NCI-H2227 treated with DMSO at 0.1 percent for 48 hours (cell line): ENCODE measurements around the gene MAP3K4.
"Not testable (repeated sequence)": the region's sequence is repeated elsewhere in the genome, so short reads cannot be mapped to it uniquely, and the experiment has no call there.

ENCODE experiments used
- DNase-seq: peaks from one replicate; lab custom pipeline; 2025; lab: John Stamatoyannopoulos, UW

Gene MAP3K4

GRCh38 chr6:160967833-160968232 lies 23.7 kb upstream of the MAP3K4 start:
- no peak for DNase-seq

GRCh38 chr6:160971171-160971570 lies 20.4 kb upstream of the MAP3K4 start:
- no peak for DNase-seq

DNA sequence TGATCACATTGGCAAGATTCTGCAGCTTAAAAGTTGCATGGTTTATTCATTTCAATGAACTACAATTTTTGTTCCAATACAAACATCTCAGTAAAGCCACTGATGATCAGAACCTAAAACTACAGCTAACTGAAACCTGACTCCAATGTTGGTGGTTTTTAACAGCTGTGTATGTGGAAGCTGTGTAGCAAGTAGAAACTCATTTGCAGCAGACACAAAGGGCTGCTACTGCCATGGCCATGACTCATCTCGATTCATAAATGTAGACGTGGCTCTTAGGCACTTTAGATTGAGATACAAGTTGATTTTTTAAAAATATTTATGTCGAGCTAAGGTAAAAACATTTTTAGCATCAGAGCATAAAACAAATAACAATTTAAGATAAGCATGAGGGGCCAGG lies 19.5 kb upstream of the MAP3K4 start:
- no peak for DNase-seq

- not testable (repeated sequence) for DNase-seq
Measured at GRCh38 chr6:160972594-160972993, 19.0 kb upstream of the MAP3K4 start.

DNA sequence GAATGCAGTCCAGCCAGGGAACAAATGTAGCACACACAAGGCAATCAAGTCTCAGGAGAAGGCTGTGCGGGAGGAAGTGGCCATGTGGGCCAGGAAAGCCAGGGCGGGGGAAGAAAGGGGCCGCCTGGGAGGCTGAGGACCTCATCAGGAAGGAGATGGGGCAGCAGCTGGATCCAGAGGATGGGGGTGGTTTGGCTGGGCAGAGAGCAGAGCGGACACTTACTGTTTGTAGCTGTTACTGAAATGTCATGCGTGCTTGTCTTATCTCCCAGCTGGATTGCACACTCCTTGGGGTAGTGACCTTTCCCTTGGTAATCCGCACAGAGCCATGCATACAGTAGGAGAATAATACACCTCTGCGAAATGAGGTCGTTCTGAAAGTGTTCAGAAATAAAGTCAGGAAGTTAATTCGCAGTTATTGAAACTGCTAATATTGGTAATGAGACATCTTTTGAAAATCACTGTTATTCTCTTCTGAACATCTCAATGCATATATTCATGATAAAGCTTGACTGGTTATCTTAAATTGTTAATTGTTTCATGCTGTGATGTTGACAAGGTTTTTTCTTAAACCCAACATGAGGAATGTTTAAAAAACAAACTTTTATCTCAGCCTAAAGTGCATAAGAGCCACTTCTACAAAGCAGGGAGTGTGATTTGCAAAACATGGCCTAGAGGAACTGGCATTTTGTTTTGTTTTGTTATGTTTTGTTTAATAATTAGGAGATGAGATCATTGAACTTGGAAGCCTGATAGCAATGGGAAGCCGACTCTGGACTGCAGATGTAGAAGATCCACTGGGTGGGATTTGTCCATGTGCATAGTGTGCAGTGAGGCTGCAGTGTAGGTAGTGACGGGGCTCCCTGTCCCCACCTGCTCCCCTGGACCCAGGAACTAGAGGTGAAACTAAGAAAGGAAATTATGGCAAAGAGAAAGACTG lies 18.0 kb upstream of the MAP3K4 start:
- no peak for DNase-seq

GRCh38 chr6:160974304-160974771 lies 17.2 kb upstream of the MAP3K4 start:
- no peak for DNase-seq

DNA sequence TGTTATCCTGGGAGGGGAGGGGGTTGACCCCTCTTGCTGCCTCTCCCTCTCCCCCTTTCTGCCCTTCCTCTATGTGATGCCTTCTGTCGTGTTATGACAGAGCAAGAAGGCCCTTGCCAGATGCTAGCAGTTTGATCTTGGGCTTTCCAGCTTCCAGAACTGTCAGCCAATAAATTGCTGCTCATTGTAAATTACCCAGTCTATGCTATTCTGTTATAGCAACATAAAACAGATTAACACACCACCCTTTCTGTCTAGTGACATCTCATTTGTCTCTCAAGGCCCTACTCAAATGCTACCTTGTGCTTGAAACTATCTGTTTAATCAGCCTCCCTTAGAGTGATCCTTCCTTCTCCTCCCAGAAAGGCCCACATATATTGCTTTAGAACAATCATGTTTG lies 16.4 kb upstream of the MAP3K4 start:
- no peak for DNase-seq

GRCh38 chr6:160975961-160976360 lies 15.6 kb upstream of the MAP3K4 start:
- DNase-seq = not testable (repeated sequence)

- no peak for DNase-seq
Measured at GRCh38 chr6:160978141-160978901, 13.2 kb upstream of the MAP3K4 start.

DNA sequence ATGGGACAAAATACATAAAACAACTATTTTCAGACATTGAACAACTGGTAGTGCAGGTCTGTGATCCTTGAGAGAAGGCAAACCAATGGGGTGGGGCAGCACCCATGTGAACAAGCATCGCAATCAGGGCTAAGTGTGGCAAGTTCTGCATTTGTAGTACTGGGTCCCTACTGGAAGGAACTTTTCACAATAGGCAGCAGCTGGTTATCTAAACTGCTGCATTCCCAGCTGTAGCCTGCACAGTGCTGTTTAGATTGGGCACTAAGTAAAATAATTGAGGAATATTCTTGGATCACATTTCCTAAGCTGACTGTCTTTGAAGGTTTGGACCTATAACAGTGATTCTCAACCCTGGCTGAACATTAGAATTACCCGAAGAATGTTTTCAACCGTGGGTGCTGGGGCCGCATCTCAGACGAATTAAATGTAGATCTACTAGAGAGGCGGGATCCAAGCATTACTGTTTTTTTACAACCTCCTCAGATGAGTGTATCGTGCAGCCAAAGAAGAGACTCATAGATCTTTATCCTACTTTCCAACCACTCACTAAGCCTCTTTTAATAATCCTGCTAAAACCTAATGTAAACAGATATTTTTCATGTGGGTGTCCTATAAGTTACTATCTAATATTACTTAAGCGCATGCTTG lies 12.4 kb upstream of the MAP3K4 start:
- no peak for DNase-seq

GRCh38 chr6:160983377-160983948 lies 8.1 kb upstream of the MAP3K4 start:
- DNase-seq = not testable (repeated sequence)

- no peak for DNase-seq
Measured at GRCh38 chr6:160986851-160987250, 4.7 kb upstream of the MAP3K4 start.

GRCh38 chr6:160987265-160987664 lies 4.3 kb upstream of the MAP3K4 start:
- DNase-seq = no peak

DNA sequence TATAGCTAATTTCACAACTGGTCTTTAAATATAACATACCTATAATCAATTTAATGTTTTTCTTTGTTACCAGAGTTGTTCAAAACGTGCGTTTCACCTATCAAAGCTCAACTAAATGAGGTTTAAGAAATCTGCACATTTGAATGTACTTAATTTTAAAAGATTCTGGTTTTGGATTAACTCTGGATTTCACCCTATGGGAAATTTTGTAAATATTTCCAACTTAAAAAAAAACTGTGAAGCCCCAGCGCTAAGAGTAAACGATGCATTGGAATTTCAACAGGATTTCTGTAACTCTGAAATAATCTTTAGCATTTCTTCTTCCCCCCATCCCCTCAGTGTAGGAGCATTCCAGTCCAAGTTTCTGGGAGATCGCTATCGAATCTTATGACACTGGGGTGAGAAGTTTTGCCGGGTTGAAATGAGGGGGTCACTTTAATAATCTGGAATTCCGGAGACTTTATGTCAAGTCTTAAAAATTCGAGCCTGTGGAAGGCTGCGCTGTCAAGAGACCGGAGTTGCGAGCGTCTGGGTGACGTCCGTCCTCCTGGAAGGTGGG lies 643 bp upstream of the MAP3K4 start:
- no peak for DNase-seq

DNA sequence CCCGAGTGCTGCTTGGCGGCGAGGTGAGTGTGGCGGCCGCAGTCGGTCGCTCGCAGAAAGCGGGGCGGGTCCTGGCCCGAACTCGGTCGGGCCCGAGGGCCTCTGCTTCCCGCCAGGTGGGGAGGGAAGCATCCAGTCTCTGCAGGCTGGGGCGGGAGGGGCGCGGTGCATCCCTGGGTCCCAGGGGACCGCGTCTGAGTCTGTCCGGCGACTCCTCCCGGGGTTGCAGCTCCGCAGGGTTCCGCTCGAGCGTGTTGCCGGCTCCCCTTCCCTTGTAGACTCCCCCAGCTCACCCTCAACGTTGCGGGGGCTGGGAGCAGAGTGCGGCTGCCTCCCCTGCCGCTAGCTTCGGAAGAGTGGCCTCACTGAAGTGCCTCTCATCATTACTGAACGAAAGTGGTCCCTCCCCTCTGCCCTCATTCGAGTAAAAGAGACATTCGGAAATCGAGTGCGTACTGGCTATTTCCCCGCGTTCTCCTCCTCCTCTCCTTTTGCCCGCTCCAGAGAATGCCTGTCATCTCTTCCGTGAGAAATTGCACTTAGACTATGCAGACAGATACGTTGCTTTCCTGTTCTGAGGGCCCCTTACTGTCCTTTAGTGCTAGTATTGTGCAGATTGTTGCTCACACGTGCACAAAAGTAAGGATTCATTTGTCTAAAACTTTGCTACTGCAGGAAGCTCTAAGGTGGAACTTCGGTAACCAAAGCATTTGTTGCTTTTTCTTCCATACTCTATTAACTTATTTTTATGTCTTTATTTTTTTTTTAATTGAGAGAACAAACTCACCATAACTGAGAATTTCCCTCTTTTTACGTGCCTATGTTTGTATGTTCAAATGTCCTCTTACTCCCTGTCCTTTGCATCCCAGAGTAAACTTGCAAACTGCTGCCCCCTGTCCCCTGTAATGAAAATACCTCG lies 751 bp downstream of the MAP3K4 start:
- DNase-seq = peak; percentile 67

- no peak for DNase-seq
Measured at GRCh38 chr6:160992980-160993314, 1.4 kb downstream of the MAP3K4 start.

DNA sequence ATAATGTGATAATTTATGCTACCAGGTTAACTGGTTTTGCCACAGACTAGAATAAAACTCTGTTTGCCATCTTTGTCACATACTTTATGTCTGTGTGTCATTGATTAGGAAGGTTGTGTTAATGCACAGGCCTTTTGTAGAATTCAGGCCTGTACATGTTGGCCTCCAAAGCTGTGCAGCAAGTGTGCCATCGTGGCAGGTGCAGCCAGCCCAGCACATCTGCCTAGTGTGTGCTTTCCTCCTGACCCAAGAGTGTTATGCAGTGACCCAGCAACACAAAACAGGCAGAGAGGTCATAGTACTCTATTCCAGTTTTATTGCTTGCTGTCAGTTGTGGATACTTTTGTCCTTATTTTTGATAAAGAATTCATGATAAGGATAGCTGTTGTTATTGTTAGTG lies 3.7 kb downstream of the MAP3K4 start:
- no peak for DNase-seq

DNA sequence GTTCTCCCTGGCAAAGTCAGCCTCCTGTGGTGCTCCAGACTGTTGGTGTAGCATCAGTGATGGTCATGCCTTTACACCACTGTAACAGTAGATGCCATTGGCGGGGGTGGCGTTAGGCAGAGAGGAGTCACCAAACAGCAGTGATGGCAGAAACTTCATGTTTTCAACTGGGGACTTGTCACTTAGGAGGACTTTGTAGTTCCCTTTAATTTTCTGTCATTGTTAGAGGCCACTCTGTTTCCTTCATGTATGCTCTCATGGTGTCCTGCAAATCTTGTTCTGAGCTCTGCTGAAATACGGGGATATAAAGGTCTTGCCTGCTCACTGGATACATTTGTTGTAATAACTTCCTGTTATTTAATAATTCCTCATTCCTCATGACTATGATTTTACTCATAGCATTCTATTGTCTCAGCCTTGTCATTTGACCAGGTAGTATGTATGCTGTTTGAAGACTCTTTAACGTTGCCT lies 4.6 kb downstream of the MAP3K4 start:
- no peak for DNase-seq

GRCh38 chr6:160998217-160998616 lies 6.6 kb downstream of the MAP3K4 start:
- DNase-seq = no peak

- DNase-seq = no peak
Measured at GRCh38 chr6:160998766-160999165, 7.2 kb downstream of the MAP3K4 start.

DNA sequence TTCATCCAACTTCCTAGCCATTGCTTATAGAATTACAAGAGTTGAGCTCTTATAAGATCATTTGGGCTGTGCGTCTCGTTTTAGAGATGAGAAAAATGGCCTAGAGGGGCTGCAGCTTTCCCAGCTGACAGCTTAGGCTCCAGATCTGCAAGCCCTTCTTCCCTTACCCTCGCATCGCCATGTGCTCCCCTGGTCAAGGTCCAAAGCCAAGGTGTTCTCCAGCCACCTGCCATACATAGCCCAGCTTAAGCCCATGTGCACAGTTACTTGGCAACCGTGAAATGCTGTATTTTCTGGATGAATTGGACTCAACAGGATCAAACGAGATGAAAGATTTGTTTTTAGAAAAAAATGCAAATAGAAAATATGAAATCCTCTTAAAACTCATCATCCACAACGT lies 7.9 kb downstream of the MAP3K4 start:
- DNase-seq = no peak
